Measurements from ENCODE around the gene SBF1.

DNA sequence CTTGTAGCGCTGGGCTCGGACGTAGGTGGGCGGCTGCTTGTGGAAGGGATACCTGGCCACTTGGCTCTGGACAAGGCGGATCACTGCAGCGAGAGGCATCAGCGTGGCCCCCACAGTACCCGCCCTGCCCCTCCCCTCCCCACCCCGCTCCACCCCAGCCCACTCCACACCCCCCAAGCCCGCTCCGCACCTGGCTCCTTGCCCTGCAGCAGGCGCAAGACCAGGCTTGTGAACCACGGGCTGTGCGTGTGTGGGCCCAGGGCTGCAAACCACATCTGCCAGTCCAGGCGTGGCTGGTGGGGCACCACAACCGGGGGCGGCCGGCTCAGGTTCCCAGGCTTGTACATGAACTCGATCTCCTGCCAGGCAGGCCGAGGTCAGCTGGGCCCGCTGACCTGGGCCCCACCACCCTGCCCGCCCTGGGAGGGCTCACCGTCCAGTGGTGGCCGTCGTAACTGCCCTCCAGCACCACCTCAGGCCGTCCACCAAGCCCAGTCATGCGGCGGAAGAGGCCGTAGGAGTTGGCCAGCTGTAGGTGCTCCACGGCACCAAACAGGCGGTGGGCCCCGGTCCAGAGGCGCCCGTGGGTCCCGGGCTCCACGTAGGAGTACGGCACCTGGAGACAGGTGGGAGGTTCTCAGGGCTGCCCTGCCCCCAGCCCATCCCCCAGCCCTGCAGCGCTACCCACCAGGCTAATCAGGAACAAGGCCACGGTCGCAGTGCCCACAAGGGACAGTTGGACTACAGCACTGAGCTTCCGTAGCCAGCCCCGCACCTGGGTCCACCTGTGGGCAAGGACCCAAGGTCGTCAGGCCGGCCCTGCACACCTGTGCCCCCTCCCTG, 29.8 kb upstream of the SBF1 start:
- no peak for TF ChIP-seq SMC3 (conservative IDR thresholded peaks at IDR 0.05; ENCODE audit: poor library complexity)
- TF ChIP-seq, protein P1, sequence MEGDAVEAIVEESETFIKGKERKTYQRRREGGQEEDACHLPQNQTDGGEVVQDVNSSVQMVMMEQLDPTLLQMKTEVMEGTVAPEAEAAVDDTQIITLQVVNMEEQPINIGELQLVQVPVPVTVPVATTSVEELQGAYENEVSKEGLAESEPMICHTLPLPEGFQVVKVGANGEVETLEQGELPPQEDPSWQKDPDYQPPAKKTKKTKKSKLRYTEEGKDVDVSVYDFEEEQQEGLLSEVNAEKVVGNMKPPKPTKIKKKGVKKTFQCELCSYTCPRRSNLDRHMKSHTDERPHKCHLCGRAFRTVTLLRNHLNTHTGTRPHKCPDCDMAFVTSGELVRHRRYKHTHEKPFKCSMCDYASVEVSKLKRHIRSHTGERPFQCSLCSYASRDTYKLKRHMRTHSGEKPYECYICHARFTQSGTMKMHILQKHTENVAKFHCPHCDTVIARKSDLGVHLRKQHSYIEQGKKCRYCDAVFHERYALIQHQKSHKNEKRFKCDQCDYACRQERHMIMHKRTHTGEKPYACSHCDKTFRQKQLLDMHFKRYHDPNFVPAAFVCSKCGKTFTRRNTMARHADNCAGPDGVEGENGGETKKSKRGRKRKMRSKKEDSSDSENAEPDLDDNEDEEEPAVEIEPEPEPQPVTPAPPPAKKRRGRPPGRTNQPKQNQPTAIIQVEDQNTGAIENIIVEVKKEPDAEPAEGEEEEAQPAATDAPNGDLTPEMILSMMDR (IDR thresholded peaks at IDR 0.05; ENCODE audit: poor library complexity, severe bottlenecking): no peak
- no peak for TF ChIP-seq EZH2 (IDR thresholded peaks at IDR 0.05; ENCODE audit: borderline replicate concordance, insufficient read depth, low read length, poor library complexity, severe bottlenecking)
- TF ChIP-seq EP300 (conservative IDR thresholded peaks at IDR 0.05; ENCODE audit: poor library complexity, severe bottlenecking): no peak
- TF ChIP-seq POLR2AphosphoS5 (IDR thresholded peaks at IDR 0.05): no peak
- no peak for TF ChIP-seq MXI1 (conservative IDR thresholded peaks at IDR 0.05; ENCODE audit: poor library complexity, severe bottlenecking)
